NCI-H1417 (cell line): ENCODE measurements around the gene RPUSD4.

Source experiments
- DNase-seq, 3 experiments: peaks; one replicate each; lab custom pipeline; 2025; lab: John Stamatoyannopoulos, UW

Gene RPUSD4

GRCh38 chr11:126212089-126212660, 725 bp upstream of the RPUSD4 start:
- DNase-seq = peak in 1 of 3 experiments; percentile 74

- no peak for DNase-seq
Measured at GRCh38 chr11:126210871-126211235, 597 bp downstream of the RPUSD4 start.

GRCh38 chr11:126207896-126208295, 3.6 kb downstream of the RPUSD4 start:
- no peak for DNase-seq

GRCh38 chr11:126205359-126205758, 6.1 kb downstream of the RPUSD4 start:
- DNase-seq = no peak

- DNase-seq = no peak
Measured at GRCh38 chr11:126202646-126203359, 8.6 kb downstream of the RPUSD4 start.

GRCh38 chr11:126198648-126199047, 12.8 kb downstream of the RPUSD4 start:
- no peak for DNase-seq

GRCh38 chr11:126197277-126197939, 14.0 kb downstream of the RPUSD4 start:
- no peak for DNase-seq

- no peak for DNase-seq
Measured at GRCh38 chr11:126195119-126195518, 16.3 kb downstream of the RPUSD4 start.

- peak; percentile 44 to 72 (median 60) for DNase-seq
Measured at GRCh38 chr11:126194121-126194543, 17.3 kb downstream of the RPUSD4 start.

- DNase-seq = no peak
Measured at GRCh38 chr11:126193038-126193478, 18.4 kb downstream of the RPUSD4 start.

GRCh38 chr11:126192361-126192760, 19.1 kb downstream of the RPUSD4 start:
- DNase-seq = no peak

- no peak for DNase-seq
Measured at GRCh38 chr11:126191379-126192073, 19.9 kb downstream of the RPUSD4 start.

- DNase-seq = no peak
Measured at GRCh38 chr11:126190792-126191191, 20.7 kb downstream of the RPUSD4 start.

GRCh38 chr11:126189109-126189929, 22.1 kb downstream of the RPUSD4 start:
- no peak for DNase-seq

GRCh38 chr11:126188332-126189108, 22.9 kb downstream of the RPUSD4 start:
- DNase-seq = no peak

- DNase-seq = peak; percentile 42 to 83 (median 62)
Measured at GRCh38 chr11:126186708-126187529, 24.5 kb downstream of the RPUSD4 start.

GRCh38 chr11:126186025-126186698, 25.3 kb downstream of the RPUSD4 start:
- no peak for DNase-seq

- DNase-seq = no peak
Measured at GRCh38 chr11:126185259-126186024, 26.0 kb downstream of the RPUSD4 start.
